GM10266 (cell line): Measurements from ENCODE around the gene RBBP4.

Experiments
- DNase-seq: peaks from one replicate; pipeline ENCODE4 v3.0.0; 2012; ENCODE audit errors: extremely low spot score
- TF ChIP-seq, protein P1 (sequence below): IDR thresholded peaks from 2 replicates; pipeline ENCODE4 v1.5.1; 2012; ENCODE audit warnings: mild to moderate bottlenecking, low read depth; ENCODE audit not compliant: control insufficient read depth, insufficient read depth; ENCODE audit errors: missing control alignments

The RBBP4 gene

DNA sequence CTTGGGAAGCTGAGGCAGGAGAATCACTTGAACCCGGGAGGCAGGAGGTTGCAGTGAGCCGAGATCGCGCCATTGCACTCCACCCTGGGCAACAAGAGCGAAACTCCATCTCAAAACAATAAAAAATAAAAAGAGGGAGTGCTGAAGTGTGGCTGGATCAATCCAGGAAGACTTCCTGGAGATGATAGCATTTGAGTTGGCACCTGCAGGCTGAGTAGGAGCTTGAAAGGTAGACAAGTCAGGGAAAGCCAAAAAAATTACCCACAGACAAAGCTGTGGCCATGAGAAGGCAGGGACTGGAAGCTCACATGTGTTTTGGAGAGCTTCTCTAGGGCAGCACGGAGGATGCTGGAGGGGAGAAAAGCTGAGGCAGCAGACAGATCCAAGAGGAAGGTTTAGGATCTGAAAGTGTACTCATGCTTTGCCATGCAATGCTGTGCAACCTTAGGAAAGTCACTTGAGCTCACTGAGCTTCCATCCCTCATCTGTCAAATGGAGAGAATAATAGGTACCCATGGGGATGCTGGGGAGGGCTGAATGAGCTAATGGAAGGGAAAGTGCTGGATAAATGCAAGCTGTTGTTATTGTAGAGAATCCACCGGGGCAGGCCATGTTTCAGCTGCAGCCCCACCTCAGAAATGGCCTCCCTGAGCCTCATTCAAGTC lies 77.5 kb downstream of the RBBP4 start:
- DNase-seq: no peak
- TF ChIP-seq, protein P1, sequence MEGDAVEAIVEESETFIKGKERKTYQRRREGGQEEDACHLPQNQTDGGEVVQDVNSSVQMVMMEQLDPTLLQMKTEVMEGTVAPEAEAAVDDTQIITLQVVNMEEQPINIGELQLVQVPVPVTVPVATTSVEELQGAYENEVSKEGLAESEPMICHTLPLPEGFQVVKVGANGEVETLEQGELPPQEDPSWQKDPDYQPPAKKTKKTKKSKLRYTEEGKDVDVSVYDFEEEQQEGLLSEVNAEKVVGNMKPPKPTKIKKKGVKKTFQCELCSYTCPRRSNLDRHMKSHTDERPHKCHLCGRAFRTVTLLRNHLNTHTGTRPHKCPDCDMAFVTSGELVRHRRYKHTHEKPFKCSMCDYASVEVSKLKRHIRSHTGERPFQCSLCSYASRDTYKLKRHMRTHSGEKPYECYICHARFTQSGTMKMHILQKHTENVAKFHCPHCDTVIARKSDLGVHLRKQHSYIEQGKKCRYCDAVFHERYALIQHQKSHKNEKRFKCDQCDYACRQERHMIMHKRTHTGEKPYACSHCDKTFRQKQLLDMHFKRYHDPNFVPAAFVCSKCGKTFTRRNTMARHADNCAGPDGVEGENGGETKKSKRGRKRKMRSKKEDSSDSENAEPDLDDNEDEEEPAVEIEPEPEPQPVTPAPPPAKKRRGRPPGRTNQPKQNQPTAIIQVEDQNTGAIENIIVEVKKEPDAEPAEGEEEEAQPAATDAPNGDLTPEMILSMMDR: no peak

DNA sequence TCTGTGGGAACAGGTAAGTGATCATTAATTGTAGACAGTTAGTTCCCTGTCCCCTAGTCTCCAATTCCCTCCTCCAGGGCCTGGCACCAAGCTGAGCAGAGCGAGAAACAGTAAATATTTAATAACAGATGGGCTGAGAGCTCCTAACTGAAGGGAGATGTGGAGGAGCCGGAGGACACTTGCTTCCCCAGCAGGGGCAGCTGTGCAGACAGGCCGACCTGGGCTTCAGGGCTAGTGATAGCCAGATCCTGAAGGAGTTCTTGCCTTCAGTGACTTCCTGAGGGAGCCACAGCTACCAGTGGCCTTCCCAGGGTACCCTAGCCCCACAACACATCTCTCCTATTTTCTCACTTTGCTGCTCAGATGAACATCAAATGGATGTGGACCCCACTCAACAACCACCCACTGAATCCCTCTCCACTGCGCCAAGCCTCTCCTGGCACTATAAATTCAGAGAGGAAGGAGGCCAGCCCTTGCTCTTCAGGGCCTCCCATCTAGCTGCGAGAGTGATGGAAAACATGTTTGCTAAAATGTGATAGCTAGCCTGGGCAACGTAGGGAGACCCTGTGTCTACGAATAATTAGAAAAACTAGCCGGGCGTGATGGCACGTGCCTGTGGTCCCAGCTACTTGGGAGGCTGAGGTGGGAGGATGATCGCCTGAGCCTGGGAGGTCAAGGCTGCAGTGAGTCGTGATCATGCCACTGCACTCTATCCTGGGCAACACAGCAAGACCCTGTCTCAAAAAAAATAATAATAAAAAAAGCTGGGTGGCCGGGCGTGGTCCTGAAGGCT lies 78.4 kb downstream of the RBBP4 start:
- DNase-seq: no peak

GRCh38 chr1:32733582-32734321 lies 82.7 kb downstream of the RBBP4 start:
- TF ChIP-seq, protein P1: no peak
- no peak for DNase-seq

More for the DNA sequence above, 78.4 kb downstream of the RBBP4 start:
- TF ChIP-seq, protein P1: no peak
